G401 (cell line): ENCODE results near the gene TXNL4A. TPM values are rescaled to one million over a fixed set of nuclear protein-coding genes. Genes with fewer than 3 reads are reported as not detected.
A peak's percentile ranks its signal among the peaks of the same experiment; 100 is the strongest.

Experiments used
- DNase-seq: peaks from one replicate; pipeline ENCODE4 v3.0.0-alpha.2; 2015; ENCODE audit warnings: low spot score
- in situ Hi-C: cut with HindIII; loops from 2 replicates; pipeline ENCODE4 v1.10.0; 2016; ENCODE audit warnings: low sequenced_read_pairs, mixed read lengths
- total RNA-seq: library from RNA; depleted of rRNA; stranded (reverse); fragments of >200 nt; shearing (Covaris generic); gene quantifications from 2 replicates; pipeline ENCODE4 v1.2.3, GENCODE V29; 2014

The TXNL4A gene
- total RNA-seq, 1 experiment from 2014 or later: 209 TPM

- DNase-seq: no peak
- in situ Hi-C loops: no loop called here
Measured at GRCh38 chr18:79952456-79952995, 35.8 kb downstream of the TXNL4A start.

- DNase-seq: peak; percentile 85
- in situ Hi-C loops: no loop called here
Measured at GRCh38 chr18:79951545-79952455, 36.6 kb downstream of the TXNL4A start, which contains the start of gene SLC66A2. Gene SLC66A2, minus strand, starts transcription at chr18:79951653. Its CDS starts 727 bp downstream, at chr18:79950926.

- in situ Hi-C loops: no loop called here
- DNase-seq: no peak
Measured at GRCh38 chr18:79950515-79951341, 37.6 kb downstream of the TXNL4A start.

- DNase-seq: no peak
- in situ Hi-C loops: no loop called here
Measured at GRCh38 chr18:79949697-79950487, 38.5 kb downstream of the TXNL4A start.

GRCh38 chr18:79948719-79949411 is 39.5 kb downstream of the TXNL4A start:
- no peak for DNase-seq
- in situ Hi-C loops: no loop called here

GRCh38 chr18:79947881-79948610 is 40.3 kb downstream of the TXNL4A start:
- no peak for DNase-seq
- in situ Hi-C loops: no loop called here

GRCh38 chr18:79947054-79947755 is 41.2 kb downstream of the TXNL4A start:
- in situ Hi-C loops: no loop called here
- no peak for DNase-seq

GRCh38 chr18:79945118-79946042 is 43.0 kb downstream of the TXNL4A start:
- in situ Hi-C loops: no loop called here
- no peak for DNase-seq

- no peak for DNase-seq
- in situ Hi-C loops: no loop called here
Measured at GRCh38 chr18:79944746-79945117, 43.6 kb downstream of the TXNL4A start.

GRCh38 chr18:79944126-79944731 is 44.1 kb downstream of the TXNL4A start:
- in situ Hi-C loops: no loop called here
- DNase-seq: no peak

GRCh38 chr18:79943608-79944125 is 44.7 kb downstream of the TXNL4A start:
- in situ Hi-C loops: no loop called here
- DNase-seq: no peak

- in situ Hi-C loops: no loop called here
- DNase-seq: no peak
Measured at GRCh38 chr18:79942786-79943607, 45.4 kb downstream of the TXNL4A start.

- DNase-seq: no peak
- in situ Hi-C loops: no loop called here
Measured at GRCh38 chr18:79942211-79942610, 46.2 kb downstream of the TXNL4A start.

GRCh38 chr18:79941473-79942119 is 46.8 kb downstream of the TXNL4A start:
- in situ Hi-C loops: no loop called here
- no peak for DNase-seq
